Endothelial cell of umbilical vein (primary cell): ENCODE results near the gene BEAN1.

Source experiments
- CTCF ChIP-seq, 2 donors: IDR thresholded peaks; 1 replicate in 1 of 2; 2 replicates in 1 of 2; pipeline ENCODE4 v1.5.1; 2011; ENCODE audit warnings: low read length in 2 of 2, mild to moderate bottlenecking in 2 of 2, moderate library complexity in 2 of 2, control low read depth in 1 of 2, inconsistent platforms in 1 of 2, low read depth in 1 of 2; ENCODE audit not compliant: insufficient read depth in 1 of 2; ENCODE audit errors: extremely low read depth in 1 of 2
- EZH2 ChIP-seq: IDR thresholded peaks from 2 replicates; pipeline ENCODE4 v1.6.1; 2012; ENCODE audit warnings: borderline replicate concordance, low read depth, mild to moderate bottlenecking, moderate library complexity, low read length, inconsistent platforms; ENCODE audit not compliant: severe bottlenecking
- GATA2 ChIP-seq: IDR thresholded peaks from 2 replicates; pipeline ENCODE4 v1.7.0; 2011; ENCODE audit warnings: low read depth, mild to moderate bottlenecking, moderate library complexity, mixed read lengths, low read length; ENCODE audit not compliant: insufficient read length, insufficient read depth
- JUN ChIP-seq: IDR thresholded peaks from 2 replicates; pipeline ENCODE4 v1.6.1; 2011; ENCODE audit warnings: borderline replicate concordance, low read depth; ENCODE audit not compliant: insufficient read length, insufficient read depth
- MAX ChIP-seq: IDR thresholded peaks from 2 replicates; pipeline ENCODE4 v1.6.1; 2011; ENCODE audit not compliant: insufficient read depth, insufficient read length
- MYC ChIP-seq: IDR thresholded peaks from one replicate; pipeline ENCODE4 v1.6.1; 2011; ENCODE audit warnings: mild to moderate bottlenecking, low read depth, low read length
- POLR2A ChIP-seq: IDR thresholded peaks from 2 replicates; pipeline ENCODE4 v1.6.1; 2012; ENCODE audit warnings: low read depth, mild to moderate bottlenecking, control low read depth, low read length
- POLR2AphosphoS5 ChIP-seq: IDR thresholded peaks from 2 replicates; pipeline ENCODE4 v1.6.1; 2012; ENCODE audit warnings: low read depth, mild to moderate bottlenecking, control low read depth, low read length, moderate library complexity; ENCODE audit not compliant: insufficient read depth

- no peak for TF ChIP-seq POLR2AphosphoS5
- TF ChIP-seq POLR2A, result no peak
- TF ChIP-seq JUN, result no peak
- TF ChIP-seq CTCF (IDR thresholded peaks at IDR 0.05; ENCODE audit: extremely low read depth in 1 of 2, insufficient read depth in 1 of 2, low read depth in 1 of 2, low read length in 2 of 2), result no peak
- TF ChIP-seq MAX, result no peak
- TF ChIP-seq EZH2, result peak; percentile 99
- no peak for TF ChIP-seq MYC
- no peak for TF ChIP-seq GATA2
These were observed 981 bp downstream of the BEAN1 start for GRCh38 chr16:66427871-66428681.
